Measurements from ENCODE around the gene COQ5.

The COQ5 gene

GRCh38 chr12:120496413-120497340 lies 32.3 kb downstream of the COQ5 start (continued):
- TF ChIP-seq, protein P1, sequence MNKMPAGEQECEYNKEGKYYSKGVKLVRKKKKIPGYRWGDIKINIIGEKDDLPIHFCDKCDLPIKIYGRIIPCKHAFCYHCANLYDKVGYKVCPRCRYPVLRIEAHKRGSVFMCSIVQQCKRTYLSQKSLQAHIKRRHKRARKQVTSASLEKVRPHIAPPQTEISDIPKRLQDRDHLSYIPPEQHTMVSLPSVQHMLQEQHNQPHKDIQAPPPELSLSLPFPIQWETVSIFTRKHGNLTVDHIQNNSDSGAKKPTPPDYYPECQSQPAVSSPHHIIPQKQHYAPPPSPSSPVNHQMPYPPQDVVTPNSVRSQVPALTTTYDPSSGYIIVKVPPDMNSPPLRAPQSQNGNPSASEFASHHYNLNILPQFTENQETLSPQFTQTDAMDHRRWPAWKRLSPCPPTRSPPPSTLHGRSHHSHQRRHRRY (tag by site-specific recombination; IDR thresholded peaks at IDR 0.05): no peak
- TF ChIP-seq, protein P2, sequence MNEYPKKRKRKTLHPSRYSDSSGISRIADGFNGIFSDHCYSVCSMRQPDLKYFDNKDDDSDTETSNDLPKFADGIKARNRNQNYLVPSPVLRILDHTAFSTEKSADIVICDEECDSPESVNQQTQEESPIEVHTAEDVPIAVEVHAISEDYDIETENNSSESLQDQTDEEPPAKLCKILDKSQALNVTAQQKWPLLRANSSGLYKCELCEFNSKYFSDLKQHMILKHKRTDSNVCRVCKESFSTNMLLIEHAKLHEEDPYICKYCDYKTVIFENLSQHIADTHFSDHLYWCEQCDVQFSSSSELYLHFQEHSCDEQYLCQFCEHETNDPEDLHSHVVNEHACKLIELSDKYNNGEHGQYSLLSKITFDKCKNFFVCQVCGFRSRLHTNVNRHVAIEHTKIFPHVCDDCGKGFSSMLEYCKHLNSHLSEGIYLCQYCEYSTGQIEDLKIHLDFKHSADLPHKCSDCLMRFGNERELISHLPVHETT (tag by site-specific recombination; IDR thresholded peaks at IDR 0.05): no peak
- no peak for TF ChIP-seq REPIN1 (tag by site-specific recombination; IDR thresholded peaks at IDR 0.05; ENCODE audit: low read depth)
- no peak for TF ChIP-seq SALL2 (tag by site-specific recombination; IDR thresholded peaks at IDR 0.05; ENCODE audit: borderline replicate concordance)
- no peak for TF ChIP-seq ZNF704 (tag by site-specific recombination; IDR thresholded peaks at IDR 0.05)
- no peak for TF ChIP-seq ZNF112 (tag by site-specific recombination; IDR thresholded peaks at IDR 0.05)
- TF ChIP-seq, protein P3, sequence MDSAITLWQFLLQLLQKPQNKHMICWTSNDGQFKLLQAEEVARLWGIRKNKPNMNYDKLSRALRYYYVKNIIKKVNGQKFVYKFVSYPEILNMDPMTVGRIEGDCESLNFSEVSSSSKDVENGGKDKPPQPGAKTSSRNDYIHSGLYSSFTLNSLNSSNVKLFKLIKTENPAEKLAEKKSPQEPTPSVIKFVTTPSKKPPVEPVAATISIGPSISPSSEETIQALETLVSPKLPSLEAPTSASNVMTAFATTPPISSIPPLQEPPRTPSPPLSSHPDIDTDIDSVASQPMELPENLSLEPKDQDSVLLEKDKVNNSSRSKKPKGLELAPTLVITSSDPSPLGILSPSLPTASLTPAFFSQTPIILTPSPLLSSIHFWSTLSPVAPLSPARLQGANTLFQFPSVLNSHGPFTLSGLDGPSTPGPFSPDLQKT (IDR thresholded peaks at IDR 0.05; ENCODE audit: borderline replicate concordance, low read depth, low read length): no peak
- peak; percentile 93 for TF ChIP-seq PRDM10 (tag by site-specific recombination; IDR thresholded peaks at IDR 0.05)
- no peak for TF ChIP-seq ZNF146 (tag by site-specific recombination; IDR thresholded peaks at IDR 0.05)
- no peak for TF ChIP-seq ZNF501 (tag by site-specific recombination; IDR thresholded peaks at IDR 0.05)
- TF ChIP-seq ZNF585B (tag by site-specific recombination; IDR thresholded peaks at IDR 0.05): no peak
- TF ChIP-seq ZNF394 (tag by site-specific recombination; IDR thresholded peaks at IDR 0.05; ENCODE audit: borderline replicate concordance): no peak
- TF ChIP-seq ZNF221 (tag by site-specific recombination; IDR thresholded peaks at IDR 0.05; ENCODE audit: borderline replicate concordance): no peak
- no peak for TF ChIP-seq ZNF514 (tag by site-specific recombination; IDR thresholded peaks at IDR 0.05)
- TF ChIP-seq ZNF747 (tag by site-specific recombination; IDR thresholded peaks at IDR 0.05): no peak
- TF ChIP-seq ZFP3 (tag by site-specific recombination; IDR thresholded peaks at IDR 0.05; ENCODE audit: low read depth): no peak
- peak; percentile 89 for TF ChIP-seq SCRT2 (tag by site-specific recombination; IDR thresholded peaks at IDR 0.05)
- TF ChIP-seq ZNF157 (tag by site-specific recombination; IDR thresholded peaks at IDR 0.05): no peak
- TF ChIP-seq PATZ1 (tag by site-specific recombination; IDR thresholded peaks at IDR 0.05): peak; percentile 76; the same call in 1 of the 2 replicates
- no peak for TF ChIP-seq YY1 (tag by site-specific recombination; IDR thresholded peaks at IDR 0.05)
- no peak for TF ChIP-seq ZEB2 (tag by site-specific recombination; IDR thresholded peaks at IDR 0.05)
- TF ChIP-seq PRDM1 (tag by site-specific recombination; IDR thresholded peaks at IDR 0.05): no peak
- TF ChIP-seq ZNF837 (tag by site-specific recombination; IDR thresholded peaks at IDR 0.05): no peak
- TF ChIP-seq ZNF341 (tag by site-specific recombination; IDR thresholded peaks at IDR 0.05; ENCODE audit: low read depth): peak; percentile 88
- no peak for TF ChIP-seq ZSCAN18 (tag by site-specific recombination; IDR thresholded peaks at IDR 0.05)
- TF ChIP-seq SP2 (tag by site-specific recombination; IDR thresholded peaks at IDR 0.05): peak; percentile 39; the same call in 1 of the 2 replicates
